Measurements from ENCODE around the gene ZNRF4. TPM values are rescaled to one million over a fixed set of nuclear protein-coding genes. Genes with fewer than 3 reads are reported as not detected.

The ZNRF4 gene
- total RNA-seq, 2 donors from 2014 or later: not detected

DNA sequence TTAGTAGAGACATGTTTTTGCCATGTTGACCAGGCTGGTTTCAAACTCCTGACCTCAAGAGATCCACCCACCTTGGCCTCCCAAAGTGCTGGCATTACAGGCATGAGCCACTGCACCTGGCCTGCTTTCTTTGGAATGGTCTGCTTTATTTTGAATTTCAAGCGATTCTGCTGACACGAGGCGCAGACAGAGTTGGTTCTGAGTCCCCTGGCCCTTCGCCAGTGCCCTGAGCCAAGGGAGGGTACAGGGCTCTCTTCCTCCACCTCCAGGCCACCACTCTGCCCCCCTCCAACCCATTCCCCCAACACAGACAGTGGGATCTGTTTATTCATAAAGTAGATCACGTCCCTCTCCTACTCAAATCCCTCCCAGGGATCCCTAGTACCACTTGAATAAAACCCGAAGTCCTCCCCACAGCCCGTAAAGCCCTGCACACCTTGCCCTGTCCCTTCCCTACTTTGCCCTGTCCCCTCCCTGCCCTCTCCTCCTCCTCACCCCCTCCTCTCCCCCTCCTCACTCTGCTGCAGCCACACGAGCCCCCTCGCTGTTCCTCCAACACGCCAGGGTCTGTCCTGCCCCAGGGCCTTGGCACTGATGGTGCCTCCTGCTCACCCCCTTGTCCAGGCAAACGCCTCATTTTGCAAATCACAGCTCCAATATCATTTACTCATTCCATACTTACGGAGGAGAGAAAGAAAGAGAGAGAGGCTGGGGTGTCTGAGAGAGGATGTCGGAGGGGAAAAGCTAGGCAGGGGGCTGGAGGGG, 22.4 kb downstream of the ZNRF4 start:
- TF ChIP-seq, protein P1, sequence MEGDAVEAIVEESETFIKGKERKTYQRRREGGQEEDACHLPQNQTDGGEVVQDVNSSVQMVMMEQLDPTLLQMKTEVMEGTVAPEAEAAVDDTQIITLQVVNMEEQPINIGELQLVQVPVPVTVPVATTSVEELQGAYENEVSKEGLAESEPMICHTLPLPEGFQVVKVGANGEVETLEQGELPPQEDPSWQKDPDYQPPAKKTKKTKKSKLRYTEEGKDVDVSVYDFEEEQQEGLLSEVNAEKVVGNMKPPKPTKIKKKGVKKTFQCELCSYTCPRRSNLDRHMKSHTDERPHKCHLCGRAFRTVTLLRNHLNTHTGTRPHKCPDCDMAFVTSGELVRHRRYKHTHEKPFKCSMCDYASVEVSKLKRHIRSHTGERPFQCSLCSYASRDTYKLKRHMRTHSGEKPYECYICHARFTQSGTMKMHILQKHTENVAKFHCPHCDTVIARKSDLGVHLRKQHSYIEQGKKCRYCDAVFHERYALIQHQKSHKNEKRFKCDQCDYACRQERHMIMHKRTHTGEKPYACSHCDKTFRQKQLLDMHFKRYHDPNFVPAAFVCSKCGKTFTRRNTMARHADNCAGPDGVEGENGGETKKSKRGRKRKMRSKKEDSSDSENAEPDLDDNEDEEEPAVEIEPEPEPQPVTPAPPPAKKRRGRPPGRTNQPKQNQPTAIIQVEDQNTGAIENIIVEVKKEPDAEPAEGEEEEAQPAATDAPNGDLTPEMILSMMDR (IDR thresholded peaks at IDR 0.05): no peak
- no peak overlapping the region for H3K4me3 ChIP-seq
- H3K9me3 ChIP-seq: no peaks in the 10 kb centered on the region
- intact Hi-C loops (cut with DNase I): no loop called here
- H3K9ac ChIP-seq (ENCODE audit: low read depth in 2 of 2, low read length in 2 of 2): no peak overlapping the region
- no peak overlapping the region for H3K27ac ChIP-seq
- H3K4me1 ChIP-seq: no peaks in the 10 kb centered on the region
- H3K27me3 ChIP-seq: no peaks in the 10 kb centered on the region
- H3K36me3 ChIP-seq: no peaks in the 10 kb centered on the region
- DNase-seq: no peak

DNA sequence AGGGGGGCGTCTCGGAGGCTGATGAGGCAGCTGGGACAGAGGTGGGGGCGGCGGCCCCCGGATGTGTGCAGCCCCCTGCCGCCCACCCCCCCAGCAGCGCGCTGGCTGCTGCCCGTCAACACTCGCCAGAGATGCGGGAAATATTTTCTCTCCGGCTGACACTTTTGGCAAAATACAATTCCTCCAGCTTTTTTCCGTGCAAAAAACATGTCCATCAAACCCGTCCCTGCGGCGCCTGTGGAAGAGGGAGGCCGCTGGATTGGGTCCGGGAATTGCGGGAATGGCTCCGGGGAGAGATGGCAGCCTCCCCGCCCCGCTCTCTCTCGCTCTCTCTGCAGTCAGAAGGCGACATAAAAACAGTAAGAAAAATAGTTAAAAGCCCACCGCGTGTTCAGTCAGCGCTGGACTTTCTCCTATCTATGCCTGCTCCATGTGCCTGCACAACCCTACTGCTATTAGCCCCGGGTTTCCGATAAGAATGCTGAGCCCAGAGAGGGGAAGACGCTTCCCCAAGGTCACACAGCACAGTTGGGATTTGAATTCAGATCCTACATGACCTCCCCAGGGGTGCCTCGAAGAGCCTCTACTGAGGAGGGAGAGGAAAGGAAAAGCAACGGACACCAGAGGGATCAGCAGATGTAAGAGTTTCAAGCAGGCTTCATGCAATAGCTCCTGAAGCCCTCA, 23.2 kb downstream of the ZNRF4 start:
- Histone ChIP-seq H3K9me3 (no peaks in the 10 kb centered on the region), H3K27me3 (no peaks in the 10 kb centered on the region), H3K27ac (no peak overlapping the region), H3K4me3 (no peak overlapping the region), H3K9ac (ENCODE audit: low read depth in 2 of 2, low read length in 2 of 2) (no peak overlapping the region), H3K36me3 (no peaks in the 10 kb centered on the region), H3K4me1 (no peaks in the 10 kb centered on the region)
- intact Hi-C loops (cut with DNase I): no loop called here
- DNase-seq: no peak
- TF ChIP-seq, protein P1 (IDR thresholded peaks at IDR 0.05): no peak

DNA sequence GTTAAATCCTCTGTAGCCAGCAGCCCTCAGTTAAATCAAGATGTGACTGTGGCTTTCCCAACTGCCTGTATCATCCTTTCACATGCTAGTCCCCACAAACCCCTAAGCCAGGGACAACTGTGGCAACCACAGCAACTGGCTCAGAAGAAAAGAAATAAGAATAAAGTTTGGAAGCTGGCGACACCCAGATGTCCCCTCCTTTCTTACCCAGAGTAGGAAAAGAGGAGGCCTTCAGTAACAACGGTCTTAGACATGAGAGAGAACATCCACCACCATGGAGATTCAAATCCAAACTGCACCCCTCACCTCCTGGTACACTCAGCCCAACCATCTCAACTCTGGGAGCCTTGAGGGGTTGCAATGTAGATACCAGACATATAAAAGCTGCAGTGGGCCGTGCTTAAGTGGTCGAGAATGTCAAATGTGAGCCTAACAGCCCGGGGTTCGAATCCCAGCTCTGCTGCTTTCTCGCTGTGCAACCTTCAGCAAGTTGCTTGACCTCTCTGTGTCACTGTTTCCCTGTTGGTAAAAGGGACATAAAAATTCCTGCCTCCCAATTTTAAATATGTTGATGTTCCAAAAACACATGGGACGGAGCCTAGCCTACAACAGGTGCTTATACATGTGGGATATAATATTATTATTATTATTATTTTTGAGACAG, 23.8 kb downstream of the ZNRF4 start:
- H3K9ac ChIP-seq (ENCODE audit: low read depth in 2 of 2, low read length in 2 of 2): no peak overlapping the region
- H3K27me3 ChIP-seq: no peaks in the 10 kb centered on the region
- H3K27ac ChIP-seq: no peak overlapping the region
- intact Hi-C loops (cut with DNase I): no loop called here
- H3K4me1 ChIP-seq: no peaks in the 10 kb centered on the region
- no peak overlapping the region for H3K4me3 ChIP-seq
- no peak for DNase-seq
- no peaks in the 10 kb centered on the region for H3K36me3 ChIP-seq
- no peaks in the 10 kb centered on the region for H3K9me3 ChIP-seq
- TF ChIP-seq, protein P1 (IDR thresholded peaks at IDR 0.05): no peak

DNA sequence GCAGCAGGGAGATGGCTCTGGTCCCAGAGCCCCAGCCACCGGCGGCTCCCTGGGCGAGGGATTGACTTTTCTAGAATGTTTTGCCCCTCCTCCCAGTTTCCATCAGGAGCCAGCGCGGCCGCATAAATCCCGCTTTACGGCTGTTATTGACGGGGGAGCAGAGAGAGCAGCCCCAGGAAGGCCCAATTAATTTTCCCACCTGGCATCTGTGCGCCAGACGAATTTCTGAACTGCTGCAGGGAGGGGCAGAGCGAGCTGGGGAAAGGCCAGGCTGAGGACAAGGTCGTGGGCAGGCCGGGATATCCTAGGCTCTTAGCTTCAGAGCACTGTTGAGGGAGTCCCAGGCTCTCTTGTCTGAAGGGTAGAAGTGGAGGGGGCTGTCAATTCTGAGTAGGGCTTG, 24.7 kb downstream of the ZNRF4 start:
- no peaks in the 10 kb centered on the region for H3K27me3 ChIP-seq
- H3K4me3 ChIP-seq: no peak overlapping the region
- H3K9me3 ChIP-seq: no peaks in the 10 kb centered on the region
- H3K9ac ChIP-seq (ENCODE audit: low read depth in 2 of 2, low read length in 2 of 2): no peak overlapping the region
- no peak overlapping the region for H3K27ac ChIP-seq
- DNase-seq: no peak
- TF ChIP-seq, protein P1 (IDR thresholded peaks at IDR 0.05): no peak
- no peaks in the 10 kb centered on the region for H3K4me1 ChIP-seq
- intact Hi-C loops (cut with DNase I): no loop called here
- H3K36me3 ChIP-seq: no peaks in the 10 kb centered on the region

DNA sequence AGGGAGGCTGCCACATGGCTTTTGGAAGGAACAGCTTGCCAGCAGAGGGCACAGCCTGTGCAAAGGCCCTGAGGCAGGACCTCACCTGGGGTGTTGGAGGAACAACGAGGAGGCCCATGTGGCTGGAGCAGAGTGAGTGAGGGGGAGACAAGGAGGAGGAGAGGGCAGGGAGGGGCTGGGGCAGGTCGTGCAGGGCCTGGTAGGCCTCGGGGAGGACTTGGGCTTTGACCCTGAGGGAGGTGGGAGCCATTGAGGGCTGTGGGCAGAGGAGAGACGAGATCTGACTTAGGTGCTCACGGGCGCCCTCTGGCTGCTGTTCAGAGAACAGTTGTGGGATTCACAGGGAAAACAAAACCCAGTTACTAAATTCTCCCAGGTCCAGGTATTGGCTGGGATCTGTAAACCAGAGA, 25.2 kb downstream of the ZNRF4 start:
- intact Hi-C loops (cut with DNase I): no loop called here

More for the DNA sequence above, 25.2 kb downstream of the ZNRF4 start:
- Histone ChIP-seq H3K4me3 (no peak overlapping the region), H3K36me3 (no peaks in the 10 kb centered on the region), H3K9ac (ENCODE audit: low read depth in 2 of 2, low read length in 2 of 2) (no peak overlapping the region), H3K4me1 (no peaks in the 10 kb centered on the region), H3K9me3 (no peaks in the 10 kb centered on the region), H3K27me3 (no peaks in the 10 kb centered on the region), H3K27ac (no peak overlapping the region)
- DNase-seq: peak; percentile 27
- TF ChIP-seq, protein P1 (IDR thresholded peaks at IDR 0.05): peak; percentile 44

Data from colonic mucosa (tissue), 4 donors.